Left lobe of liver (tissue), 2 donors: ENCODE data around the gene DCBLD1. TPM values are rescaled to one million over a fixed set of nuclear protein-coding genes. Genes with fewer than 3 reads are reported as not detected.
"Not testable (repeated sequence)": the region's sequence is repeated elsewhere in the genome, so short reads cannot be mapped to it uniquely, and the experiment has no call there.

Experiments used
- ATAC-seq: fragments of 200-7000 bp; cut with Tn5 transposase; one replicate; pipeline ENCODE4 v1.9.1; 2020; ENCODE audit warnings: mild to moderate bottlenecking, moderate library complexity
- DNase-seq: peaks from one replicate; pipeline ENCODE4 v3.0.0-alpha.2; 2020; ENCODE audit warnings: low spot score
- total RNA-seq: library from RNA; stranded (reverse); gene quantifications from one replicate; pipeline ENCODE4 v1.2.1, GENCODE V29; 2021
- donor health status: DM: no; HTN: no; CAD: no; lungs with moderate emphysema.
- donor health status: DM: no; HTN: yes; CAD: no.

The DCBLD1 gene
- total RNA-seq, 1 donor from 2014 or later: 9.0 TPM

DNA sequence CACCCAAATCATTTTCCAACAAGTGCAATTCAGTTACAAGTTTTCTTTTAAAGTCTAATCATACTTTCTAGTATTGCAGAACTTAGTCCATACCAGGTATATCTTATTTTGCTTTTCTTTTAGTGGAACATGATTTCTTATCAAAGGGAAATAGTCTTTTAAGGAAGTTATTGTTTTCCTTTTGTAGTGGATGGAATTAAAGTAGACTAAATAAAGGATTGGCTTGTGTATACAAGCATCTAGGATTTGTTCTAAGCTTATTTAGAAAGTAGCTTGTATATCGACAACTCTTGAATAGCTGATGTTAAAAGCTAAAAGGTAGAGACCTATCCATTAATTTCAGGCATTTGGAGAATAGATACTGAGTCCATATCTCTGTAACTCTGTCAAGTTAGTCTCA, 14.8 kb downstream of the DCBLD1 start:
- DNase-seq (no peak), ATAC-seq (no peak)

DNA sequence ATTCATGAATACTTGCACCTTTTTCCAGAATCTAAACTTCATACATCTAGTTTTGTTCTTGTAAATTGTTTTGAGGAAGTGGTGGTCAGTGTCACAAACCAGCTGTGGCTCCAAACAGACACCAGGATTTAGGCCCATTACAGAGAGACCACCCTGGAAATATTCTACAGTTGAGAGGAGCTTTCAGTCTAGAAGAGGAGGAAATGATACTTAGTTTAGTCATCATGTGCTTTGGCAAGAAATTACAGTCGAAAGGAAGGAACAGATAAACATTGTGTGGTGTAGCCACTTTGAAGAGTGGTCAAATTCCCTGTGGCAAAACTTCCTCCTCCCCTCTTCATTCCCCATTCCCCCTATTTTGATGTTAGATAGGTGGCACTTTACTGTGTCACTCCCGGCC, 15.7 kb downstream of the DCBLD1 start:
- DNase-seq (no peak), ATAC-seq (no peak)

DNA sequence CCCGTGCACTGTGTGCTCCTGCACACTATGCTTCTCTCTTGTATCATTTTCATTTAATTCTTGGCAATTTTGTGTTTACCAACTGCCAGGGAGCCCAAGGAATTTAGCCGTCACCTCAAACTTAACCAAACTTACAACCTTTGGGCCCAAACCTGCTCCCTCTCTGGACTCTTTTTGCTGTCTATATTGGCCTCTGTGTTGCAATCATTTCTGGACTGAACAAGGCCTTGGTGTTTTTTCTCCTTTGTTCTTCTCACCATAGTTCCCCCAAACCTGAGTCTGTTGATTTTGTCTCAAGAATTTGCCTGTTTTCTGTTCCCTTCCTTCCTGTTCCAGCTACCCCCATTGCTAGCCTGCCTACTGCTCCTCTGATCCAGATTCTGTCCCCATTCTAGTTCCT, 19.2 kb downstream of the DCBLD1 start:
- peak; percentile 30 for ATAC-seq
- no peak for DNase-seq

DNA sequence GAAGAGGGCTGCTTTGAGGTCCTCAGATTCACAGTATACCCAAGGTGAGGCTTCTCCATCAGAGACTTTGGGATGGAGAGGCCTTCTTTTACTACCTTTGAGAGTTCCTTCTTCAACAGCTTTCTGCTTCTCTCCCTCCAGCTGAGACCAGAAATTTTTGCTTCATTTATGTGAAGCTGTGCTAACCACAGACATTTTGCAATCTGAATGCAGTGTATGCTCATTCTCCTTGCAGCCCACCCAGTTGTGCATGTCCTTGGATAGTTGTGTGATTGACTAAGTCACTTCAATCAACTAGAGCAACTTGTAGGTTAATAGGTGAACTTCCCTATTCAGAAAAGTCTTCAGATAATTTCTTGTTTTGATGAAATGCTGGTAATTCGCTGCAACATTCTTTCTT, 20.1 kb downstream of the DCBLD1 start:
- ATAC-seq (no peak), DNase-seq (no peak)

DNA sequence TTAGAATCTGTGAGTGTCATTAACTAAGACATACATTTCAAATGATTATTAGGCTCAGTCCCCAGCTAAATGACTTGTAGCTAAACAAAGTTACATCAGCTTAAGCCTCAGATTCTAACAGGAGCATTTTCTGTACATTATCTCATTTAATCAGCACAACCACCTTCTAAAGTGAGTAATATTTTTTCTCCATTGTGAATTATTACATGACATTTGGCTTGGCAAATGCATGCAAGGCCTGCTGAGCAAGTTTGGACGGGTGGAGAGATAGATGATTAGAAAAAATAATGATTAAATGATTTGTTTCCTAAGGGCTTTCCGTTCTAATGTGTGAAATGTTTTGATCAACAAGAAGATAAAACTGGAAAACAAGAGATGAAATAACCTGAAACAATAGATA, 20.7 kb downstream of the DCBLD1 start:
- no peak for ATAC-seq
- DNase-seq: no peak

DNA sequence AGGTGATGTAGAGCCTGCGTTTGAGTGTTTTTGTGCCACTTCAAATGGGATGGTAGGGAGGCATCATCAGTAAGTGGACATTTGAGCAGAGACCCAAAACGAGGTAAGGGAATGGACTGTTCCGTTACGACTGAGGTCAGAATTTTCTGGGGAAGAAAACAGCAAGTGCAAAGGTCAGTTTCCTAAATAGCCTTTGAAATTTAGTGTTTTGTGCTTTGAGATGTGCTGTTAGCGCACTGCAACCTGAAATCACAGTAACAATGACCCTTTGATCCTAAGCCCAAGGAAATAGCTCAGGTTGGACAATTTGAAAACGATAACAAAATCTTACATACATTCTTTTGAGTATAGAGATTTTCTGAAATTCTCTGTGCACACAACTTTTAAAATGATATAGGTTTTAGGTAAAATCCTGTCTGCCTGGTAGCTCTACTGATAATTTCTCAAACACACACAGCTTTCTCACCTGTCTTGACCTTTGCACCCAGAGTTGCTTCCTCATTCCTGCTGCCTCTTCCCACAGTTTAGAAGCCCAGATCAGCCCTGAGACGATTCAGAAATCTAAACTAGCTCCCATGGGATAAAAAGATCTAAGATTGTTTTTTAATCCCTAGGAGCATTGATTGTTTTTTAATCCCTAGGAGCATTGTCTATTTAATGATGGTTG, 22.1 kb downstream of the DCBLD1 start:
- ATAC-seq (peak; percentile 35), DNase-seq (no peak)

DNA sequence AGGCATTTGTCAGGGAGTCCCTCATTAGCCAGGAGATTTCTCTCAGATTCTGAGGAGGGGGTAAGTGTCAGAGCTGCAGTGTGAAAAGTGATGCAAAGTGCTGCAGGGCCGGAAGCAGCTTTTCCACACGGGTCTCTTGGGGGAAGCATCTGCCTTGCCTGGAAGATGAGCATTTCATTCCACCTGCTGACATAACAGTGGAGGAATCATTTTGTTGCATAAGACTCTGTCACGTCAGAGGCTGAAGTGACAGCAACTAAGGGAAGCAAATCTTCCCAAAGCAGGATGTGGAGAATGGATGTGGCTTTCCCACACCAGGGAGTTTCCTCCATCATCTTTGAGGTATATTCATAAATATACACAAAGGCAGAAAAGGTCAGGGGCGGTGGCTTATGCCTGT, 22.8 kb downstream of the DCBLD1 start:
- no peak for ATAC-seq
- DNase-seq: no peak

DNA sequence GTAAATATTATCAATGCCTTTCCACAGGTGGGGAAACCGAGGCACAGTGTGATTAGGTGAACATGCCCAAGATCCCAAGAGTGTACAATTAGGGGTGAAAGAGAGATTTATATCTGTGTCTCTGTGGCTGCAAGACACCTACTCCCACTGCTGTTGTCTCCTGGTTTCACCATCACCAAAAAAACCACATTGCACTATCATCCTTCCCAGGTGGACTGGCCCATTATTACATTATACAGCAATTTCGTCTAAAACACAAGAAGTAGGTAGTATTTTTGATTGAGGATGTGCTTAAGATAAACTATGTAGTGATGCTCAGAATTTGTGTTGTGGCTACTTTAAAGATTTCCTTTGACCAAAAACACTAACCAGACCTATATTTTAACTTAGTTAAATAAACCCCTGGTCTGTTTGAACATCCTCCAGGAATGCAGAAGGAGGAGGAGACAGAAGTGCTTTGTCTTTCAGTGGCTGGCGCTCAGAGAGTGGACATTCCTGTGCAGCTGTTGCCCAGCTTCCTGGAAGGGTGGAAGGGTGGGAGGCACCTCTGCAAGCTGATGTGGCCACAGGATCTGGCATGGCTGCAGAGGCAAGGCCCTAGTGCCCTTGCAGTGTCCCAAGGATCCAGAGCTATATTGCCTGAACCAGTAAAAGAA, 23.8 kb downstream of the DCBLD1 start:
- ATAC-seq (no peak), DNase-seq (no peak)

DNA sequence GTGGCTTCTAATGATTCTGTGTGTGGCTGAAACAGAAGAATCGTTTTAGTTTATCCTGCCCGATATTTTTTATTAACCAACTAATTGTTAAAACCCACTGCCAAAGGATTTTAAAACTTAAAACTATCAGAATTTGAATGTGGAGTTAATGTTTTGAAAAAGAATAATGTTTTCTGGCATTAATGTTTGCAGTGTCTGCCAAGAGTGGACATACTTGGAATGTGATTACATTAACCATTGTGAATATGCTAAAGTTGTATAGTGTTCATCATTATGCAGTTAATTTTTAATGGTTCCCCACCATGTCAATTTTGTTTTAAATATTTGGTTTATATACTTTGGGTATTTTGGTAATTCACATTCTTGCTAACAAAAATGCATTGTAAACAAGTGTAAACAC, 24.4 kb downstream of the DCBLD1 start:
- ATAC-seq (no peak), DNase-seq (no peak)

DNA sequence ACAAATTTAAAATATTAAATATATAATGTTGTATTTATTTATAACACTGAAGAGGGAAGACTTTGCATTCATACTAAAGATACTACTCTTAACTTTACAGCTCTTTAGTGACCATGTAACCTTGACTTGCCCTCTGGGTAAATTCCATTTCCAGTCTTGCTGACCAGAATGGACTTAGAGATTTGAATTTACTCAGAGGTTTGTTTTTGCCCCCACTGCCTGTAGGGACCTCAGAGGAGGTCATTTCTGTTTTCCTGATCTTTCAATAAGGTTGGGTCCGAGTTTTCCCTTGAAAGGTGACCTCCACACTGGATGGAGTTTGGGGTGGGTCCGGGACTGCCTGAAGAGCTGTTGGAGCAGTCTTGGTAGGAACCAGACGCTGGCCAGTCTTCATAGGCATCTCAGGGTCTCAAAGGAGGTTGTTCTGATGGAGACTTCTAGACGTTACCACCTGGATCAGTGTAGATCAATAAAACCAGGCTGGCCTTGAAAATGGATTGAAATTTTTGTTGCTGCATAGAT, 26.0 kb downstream of the DCBLD1 start:
- ATAC-seq (no peak), DNase-seq (no peak)

DNA sequence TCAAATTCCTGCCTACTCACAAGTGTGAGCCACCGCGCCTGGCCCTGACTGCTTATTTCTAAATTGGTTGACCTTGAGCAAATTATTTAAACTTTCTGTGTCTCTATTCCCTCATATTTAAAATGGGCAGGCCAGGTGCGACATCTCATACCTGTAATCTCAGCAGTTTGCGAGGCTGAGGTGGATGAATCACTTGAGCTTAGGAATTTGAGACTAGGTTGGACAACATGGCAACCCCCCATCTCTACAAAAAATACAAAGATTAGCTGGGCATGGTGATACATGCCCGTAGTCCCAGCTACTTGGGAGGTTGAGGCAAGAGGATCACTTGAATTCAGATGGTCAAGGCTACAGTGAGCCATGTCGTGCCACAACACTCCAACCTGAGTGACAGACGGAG, 26.5 kb downstream of the DCBLD1 start:
- no peak for ATAC-seq
- no peak for DNase-seq

DNA sequence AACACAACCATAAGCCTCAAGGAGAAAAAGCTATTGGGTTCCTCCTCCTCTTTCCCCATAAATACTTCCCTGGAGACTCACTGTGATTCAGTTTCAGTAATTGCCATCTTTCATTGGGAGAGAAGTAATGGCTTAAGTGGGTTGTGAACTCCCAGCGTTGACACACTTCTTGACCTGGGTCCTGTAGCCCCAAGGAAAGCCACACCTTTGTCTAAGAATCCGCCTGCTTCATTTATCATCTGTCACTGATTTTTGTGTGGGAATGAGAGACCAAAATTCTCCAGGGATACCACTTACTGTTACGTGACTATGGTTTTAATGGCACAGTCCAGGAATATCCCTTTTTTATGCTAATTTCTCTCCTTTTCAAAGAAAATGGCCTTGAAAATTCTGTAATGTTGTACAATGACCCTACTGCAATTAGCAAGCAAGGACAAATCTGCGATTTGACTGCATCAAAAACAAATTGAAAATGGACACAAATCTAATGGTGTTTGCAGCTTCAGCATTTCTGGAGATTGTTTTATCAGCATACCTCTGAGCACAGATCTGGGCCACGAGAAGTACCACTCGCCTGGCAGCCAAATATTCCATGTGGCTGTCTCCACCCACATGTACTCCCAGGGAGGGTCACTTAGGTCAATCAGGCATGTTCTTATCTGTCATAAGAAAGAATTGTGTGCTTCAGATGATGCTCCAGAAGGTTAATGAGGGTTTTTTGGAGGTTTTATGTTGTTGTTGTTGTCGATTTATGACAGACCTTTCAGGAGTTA, 29.8 kb downstream of the DCBLD1 start:
- DNase-seq (no peak), ATAC-seq (peak; percentile 43)

DNA sequence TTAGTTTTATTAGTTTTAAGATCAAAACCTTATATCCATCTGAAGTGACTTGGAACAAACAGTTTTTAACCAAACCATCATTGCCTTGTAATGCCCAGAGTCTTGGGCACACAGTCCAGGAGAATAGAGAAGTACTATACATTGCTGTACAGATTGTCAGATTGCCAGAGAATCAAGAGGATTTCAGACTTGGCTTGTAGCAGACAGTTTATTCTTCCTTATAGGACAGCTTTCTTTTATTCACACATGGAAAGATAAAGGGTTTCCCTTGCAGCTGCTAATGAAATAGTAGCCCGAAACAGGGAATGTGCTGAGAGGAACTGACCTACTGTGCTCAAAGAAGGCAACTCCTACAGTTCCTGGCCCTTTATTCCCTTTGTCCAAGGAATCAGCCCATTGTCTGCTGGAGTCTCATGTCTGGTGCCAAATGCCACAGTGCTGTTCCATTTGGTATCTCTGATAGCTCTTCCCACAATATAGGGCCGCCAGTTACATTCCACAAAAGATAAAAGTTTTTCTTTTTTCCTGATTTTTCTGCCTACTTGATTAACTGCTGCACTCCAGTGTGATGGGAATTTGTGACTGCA, 30.6 kb downstream of the DCBLD1 start:
- no peak for ATAC-seq

DNA sequence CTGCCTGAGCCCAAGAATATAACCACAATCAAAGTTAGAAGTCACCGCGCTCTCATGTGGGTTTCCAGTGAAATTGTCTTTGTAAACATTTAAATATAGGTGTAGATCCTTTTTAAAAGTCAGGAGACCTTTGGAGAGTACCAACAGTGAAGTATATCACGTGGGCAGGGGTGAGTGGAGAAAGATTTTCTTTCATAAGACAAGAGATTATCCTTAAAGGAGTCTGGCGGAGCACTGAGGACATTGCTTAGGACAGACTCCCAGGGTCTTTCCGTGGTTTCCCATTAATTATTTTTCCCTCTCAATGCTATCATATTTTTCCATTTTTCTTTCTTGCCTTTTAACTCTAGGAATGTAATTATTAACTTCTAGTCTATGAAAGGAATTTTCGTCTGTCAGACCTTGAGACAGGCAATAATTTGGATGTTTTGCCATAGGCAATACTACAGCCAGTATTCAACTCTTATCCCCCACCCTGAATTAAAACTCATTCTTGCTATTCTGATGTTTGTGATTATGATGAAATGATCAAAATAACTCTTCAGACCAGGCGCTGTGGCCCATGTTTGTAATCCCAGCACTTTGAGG, 31.4 kb downstream of the DCBLD1 start:
- ATAC-seq (no peak), DNase-seq (no peak)

More for the DNA sequence above, 30.6 kb downstream of the DCBLD1 start:
- DNase-seq: no peak

DNA sequence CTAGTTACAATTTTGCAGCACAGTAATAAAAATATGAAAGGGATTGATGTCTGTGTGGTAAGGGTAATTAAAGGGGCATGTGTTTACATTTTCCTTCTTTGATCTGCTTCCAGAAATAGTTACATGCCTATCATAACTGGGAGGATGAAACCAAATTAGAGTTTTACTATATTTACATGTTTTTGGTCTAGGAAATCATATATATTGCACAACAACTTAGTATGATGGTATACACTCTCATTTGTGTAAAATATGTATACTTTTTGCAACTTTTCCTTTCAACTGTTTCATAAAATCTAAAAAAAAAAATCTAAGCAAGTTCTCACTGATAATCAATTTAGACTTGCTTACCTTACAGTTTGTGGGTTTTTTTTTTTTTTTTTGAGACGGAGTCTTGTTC, 32.2 kb downstream of the DCBLD1 start:
- ATAC-seq: no peak
- no peak for DNase-seq

DNA sequence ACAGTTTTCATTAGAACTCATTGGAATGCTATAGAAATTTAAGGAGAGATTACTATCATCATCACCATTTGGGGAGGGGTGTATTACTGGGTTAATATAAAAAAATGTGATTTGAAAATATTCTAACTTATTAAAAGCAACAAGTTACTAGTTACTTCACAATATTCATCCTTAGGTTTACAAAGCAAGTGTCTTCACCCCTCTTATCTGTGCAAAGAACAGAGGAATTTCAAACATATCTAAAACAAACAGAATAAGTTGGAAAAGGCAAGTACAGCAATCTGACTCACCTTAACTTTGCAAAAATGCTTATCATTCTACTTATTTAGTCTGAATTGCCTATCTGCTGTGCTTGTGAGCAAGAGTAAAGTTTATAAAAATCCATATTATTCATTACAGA, 32.9 kb downstream of the DCBLD1 start:
- ATAC-seq (no peak), DNase-seq (no peak)

DNA sequence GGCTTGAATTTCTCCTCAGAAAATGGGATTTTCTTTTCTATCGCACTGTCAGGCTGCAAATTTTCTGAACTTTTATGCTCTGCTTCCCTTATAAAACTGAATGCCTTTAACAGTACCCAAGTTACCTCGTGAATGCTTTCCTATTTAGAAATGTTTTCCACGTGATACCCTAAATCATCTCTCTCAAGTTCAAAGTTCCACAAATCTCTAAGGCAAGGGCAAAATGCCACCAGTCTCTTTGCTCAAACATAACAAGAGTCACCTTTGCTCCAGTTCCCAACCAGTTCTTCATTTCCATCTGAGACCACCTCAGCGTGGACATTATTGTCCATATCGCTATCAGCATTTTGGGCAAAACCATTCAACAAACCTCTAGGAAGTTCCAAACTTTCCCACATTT, 35.5 kb downstream of the DCBLD1 start:
- ATAC-seq: peak; percentile 78
- DNase-seq: not testable (repeated sequence)

DNA sequence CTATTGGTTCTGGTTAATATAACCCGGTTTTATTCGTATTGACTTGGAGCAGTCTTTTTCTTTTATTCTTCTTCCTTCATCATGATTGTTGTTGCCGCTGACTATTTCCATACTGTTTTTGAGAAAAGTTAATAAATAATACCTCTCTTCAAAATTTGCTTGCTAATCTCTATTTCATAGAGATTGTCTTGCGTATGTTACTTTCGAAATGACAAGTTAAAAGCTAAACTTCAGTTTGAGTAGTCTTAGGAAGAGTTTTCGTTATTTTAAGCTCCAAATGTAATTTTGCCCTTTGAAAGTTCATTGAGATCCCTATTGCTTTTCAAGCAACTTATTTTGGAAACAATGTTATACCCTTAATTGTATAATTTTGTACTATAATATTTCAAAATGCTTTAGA, 36.4 kb downstream of the DCBLD1 start:
- no peak for ATAC-seq

DNA sequence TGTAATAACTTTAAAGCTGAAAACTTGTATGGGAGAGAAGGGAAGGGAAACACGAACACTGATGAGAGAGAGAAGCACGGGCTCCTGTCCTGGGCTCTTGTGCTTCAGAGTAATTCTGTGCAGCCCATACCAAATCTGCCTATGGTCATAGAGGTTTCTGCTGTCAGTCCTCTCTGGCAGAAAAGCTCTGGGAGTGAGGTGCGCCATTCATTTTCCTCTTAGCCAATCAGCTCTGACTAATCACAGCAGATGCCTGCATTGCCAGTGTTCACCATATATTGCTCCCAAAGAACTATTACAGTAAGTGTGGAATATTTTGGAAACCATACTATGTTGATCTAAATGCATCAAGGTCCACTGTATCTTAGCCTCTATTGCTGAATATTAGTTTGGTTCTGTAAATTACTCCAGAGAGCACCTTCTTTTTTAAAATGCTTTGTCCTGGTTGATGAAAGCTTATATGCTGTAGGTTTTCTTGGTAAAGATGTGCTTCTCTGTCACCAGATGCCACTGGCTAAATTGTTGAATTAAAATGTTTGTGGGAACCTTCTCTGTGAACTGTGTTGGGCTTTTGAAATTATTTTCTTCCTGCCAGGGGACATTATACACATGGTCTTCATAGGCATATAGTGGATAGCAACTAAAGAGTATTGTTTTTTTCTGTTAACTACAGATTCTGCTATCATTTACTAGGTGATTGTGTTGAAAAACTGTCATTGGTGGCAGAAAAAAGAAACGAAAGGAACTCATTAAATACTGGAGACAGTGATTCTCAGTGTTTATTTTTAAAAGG, 38.3 kb downstream of the DCBLD1 start:
- ATAC-seq: no peak
- no peak for DNase-seq

More for the DNA sequence above, 36.4 kb downstream of the DCBLD1 start:
- DNase-seq: no peak

DNA sequence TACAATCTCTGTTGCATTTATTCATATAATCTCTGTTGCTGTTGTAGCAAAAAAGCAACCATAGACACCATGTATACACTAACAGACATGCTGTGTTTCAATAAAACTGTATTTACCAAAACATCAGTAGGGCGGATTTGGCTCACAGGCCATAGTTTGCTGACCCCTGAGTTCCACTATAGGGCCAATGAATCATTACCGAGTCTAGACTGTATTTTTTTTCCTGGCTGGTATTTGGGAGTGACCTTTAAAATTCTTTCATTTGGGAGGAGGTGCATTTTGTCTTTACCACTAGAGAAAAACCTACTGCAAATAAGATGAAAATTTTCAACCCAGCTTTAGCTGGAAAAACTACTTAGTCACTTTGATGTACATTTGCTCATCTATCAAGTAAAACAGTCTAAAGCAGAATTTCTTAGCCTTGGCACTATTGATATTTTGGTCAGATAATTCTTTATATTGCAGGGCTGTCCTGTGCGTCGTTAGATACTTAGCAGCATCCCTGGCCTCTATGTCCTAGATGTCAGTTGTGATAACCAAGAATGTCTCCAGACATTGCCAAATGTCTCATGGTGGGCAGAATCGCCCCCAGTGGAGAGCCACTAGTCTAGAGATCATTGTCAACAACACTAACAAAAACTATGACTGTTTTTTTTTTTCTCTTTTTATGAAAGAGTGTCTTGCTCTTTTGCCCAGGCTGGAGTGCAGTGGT, 39.5 kb downstream of the DCBLD1 start:
- ATAC-seq (no peak), DNase-seq (no peak)
